ENCODE data around the gene FAM187B. TPM values are rescaled to one million over a fixed set of nuclear protein-coding genes. Genes with fewer than 3 reads are reported as not detected.

Gene FAM187B
- total RNA-seq, 1 donor from 2014 or later = not detected

- no peak for DNase-seq (ENCODE audit: extremely low spot score, unreplicated experiment)
- Mint-ChIP-seq H3K27ac (ENCODE audit: unreplicated experiment) (peak overlapping the region; percentile 14), H3K4me1 (ENCODE audit: unreplicated experiment) (peaks cover 17% of the 10 kb centered on the region), H3K36me3 (ENCODE audit: unreplicated experiment) (peaks cover 6% of the 10 kb centered on the region), H3K27me3 (ENCODE audit: unreplicated experiment) (no peaks in the 10 kb centered on the region), H3K9me3 (ENCODE audit: unreplicated experiment) (no peaks in the 10 kb centered on the region), H3K4me3 (ENCODE audit: unreplicated experiment) (peak overlapping the region; percentile 94)
- TF ChIP-seq CTCF (IDR thresholded peaks at IDR 0.05) = no peak
Observed at GRCh38 chr19:35265900-35266519, 37.5 kb upstream of the FAM187B start.

GRCh38 chr19:35265126-35265899 is 36.8 kb upstream of the FAM187B start:
- H3K4me1 Mint-ChIP-seq (ENCODE audit: unreplicated experiment) = peaks cover 16% of the 10 kb centered on the region
- no peaks in the 10 kb centered on the region for H3K27me3 Mint-ChIP-seq (ENCODE audit: unreplicated experiment)
- DNase-seq (ENCODE audit: extremely low spot score, unreplicated experiment) = peak; percentile 68
- H3K4me3 Mint-ChIP-seq (ENCODE audit: unreplicated experiment) = peak overlapping the region; percentile 59
- H3K9me3 Mint-ChIP-seq (ENCODE audit: unreplicated experiment) = no peaks in the 10 kb centered on the region
- TF ChIP-seq CTCF (IDR thresholded peaks at IDR 0.05) = no peak
- no peak overlapping the region for H3K27ac Mint-ChIP-seq (ENCODE audit: unreplicated experiment)
- peaks cover 4% of the 10 kb centered on the region for H3K36me3 Mint-ChIP-seq (ENCODE audit: unreplicated experiment)

GRCh38 chr19:35264268-35265125 is 36.0 kb upstream of the FAM187B start:
- peak; percentile 63 for DNase-seq (ENCODE audit: extremely low spot score, unreplicated experiment)
- Mint-ChIP-seq H3K27ac (ENCODE audit: unreplicated experiment) (no peak overlapping the region), H3K4me3 (ENCODE audit: unreplicated experiment) (no peak overlapping the region), H3K9me3 (ENCODE audit: unreplicated experiment) (no peaks in the 10 kb centered on the region), H3K27me3 (ENCODE audit: unreplicated experiment) (no peaks in the 10 kb centered on the region), H3K36me3 (ENCODE audit: unreplicated experiment) (peaks cover 4% of the 10 kb centered on the region), H3K4me1 (ENCODE audit: unreplicated experiment) (peaks cover 12% of the 10 kb centered on the region)
- no peak for TF ChIP-seq CTCF (IDR thresholded peaks at IDR 0.05)

GRCh38 chr19:35262101-35262761 is 33.7 kb upstream of the FAM187B start:
- H3K27me3 Mint-ChIP-seq (ENCODE audit: unreplicated experiment) = no peaks in the 10 kb centered on the region
- no peak for TF ChIP-seq CTCF (IDR thresholded peaks at IDR 0.05)
- DNase-seq (ENCODE audit: extremely low spot score, unreplicated experiment) = peak; percentile 75
- H3K27ac Mint-ChIP-seq (ENCODE audit: unreplicated experiment) = no peak overlapping the region
- peaks cover 4% of the 10 kb centered on the region for H3K36me3 Mint-ChIP-seq (ENCODE audit: unreplicated experiment)
- H3K4me1 Mint-ChIP-seq (ENCODE audit: unreplicated experiment) = peaks cover 11% of the 10 kb centered on the region
- H3K4me3 Mint-ChIP-seq (ENCODE audit: unreplicated experiment) = no peak overlapping the region
- no peaks in the 10 kb centered on the region for H3K9me3 Mint-ChIP-seq (ENCODE audit: unreplicated experiment)

Data from osteocyte (in vitro differentiated cells).